NCI-H526 (cell line): ENCODE measurements around the gene CDC42EP4.
"Not testable (repeated sequence)": the region's sequence is repeated elsewhere in the genome, so short reads cannot be mapped to it uniquely, and the experiment has no call there.

ENCODE experiments used
- DNase-seq, 2 experiments: peaks; one replicate each; lab custom pipeline; 2025; lab: John Stamatoyannopoulos, UW

The CDC42EP4 gene

GRCh38 chr17:73279704-73280103 is 32.1 kb downstream of the CDC42EP4 start:
- no peak for DNase-seq

GRCh38 chr17:73278465-73279453 is 33.0 kb downstream of the CDC42EP4 start:
- DNase-seq: no peak

GRCh38 chr17:73278049-73278464 is 33.7 kb downstream of the CDC42EP4 start:
- no peak for DNase-seq

- DNase-seq: no peak
Observed at GRCh38 chr17:73274490-73274889, 37.3 kb downstream of the CDC42EP4 start.

GRCh38 chr17:73272906-73273218 is 38.9 kb downstream of the CDC42EP4 start:
- DNase-seq: peak; percentile 60 to 63

- no peak for DNase-seq
Observed at GRCh38 chr17:73271072-73271471, 40.7 kb downstream of the CDC42EP4 start.

GRCh38 chr17:73269791-73270190 is 42.0 kb downstream of the CDC42EP4 start:
- DNase-seq: no peak

- DNase-seq: no peak
Observed at GRCh38 chr17:73269329-73269615, 42.5 kb downstream of the CDC42EP4 start.

GRCh38 chr17:73268582-73269328 is 43.0 kb downstream of the CDC42EP4 start:
- no peak for DNase-seq

- DNase-seq: no peak
Observed at GRCh38 chr17:73267648-73268537, 43.9 kb downstream of the CDC42EP4 start.

GRCh38 chr17:73266796-73267195 is 45.0 kb downstream of the CDC42EP4 start:
- DNase-seq: no peak

GRCh38 chr17:73265646-73266640 is 45.9 kb downstream of the CDC42EP4 start:
- no peak for DNase-seq

GRCh38 chr17:73264448-73264847 is 47.4 kb downstream of the CDC42EP4 start:
- DNase-seq: not testable (repeated sequence)

GRCh38 chr17:73262676-73263642 is 48.8 kb downstream of the CDC42EP4 start:
- no peak for DNase-seq

GRCh38 chr17:73261952-73262675 is 49.7 kb downstream of the CDC42EP4 start:
- peak; percentile 94 to 97 for DNase-seq

GRCh38 chr17:73261617-73261951 is 50.2 kb downstream of the CDC42EP4 start, which contains the start of gene CPSF4L:
Gene CPSF4L, minus strand, starts transcription at chr17:73261880. Its CDS starts 62 bp downstream, at chr17:73261818.
- DNase-seq: no peak

GRCh38 chr17:73257516-73257915 is 54.3 kb downstream of the CDC42EP4 start:
- no peak for DNase-seq

GRCh38 chr17:73256220-73256619 is 55.6 kb downstream of the CDC42EP4 start:
- no peak for DNase-seq

- DNase-seq: peak in 1 of 2 experiments; percentile 71
Observed at GRCh38 chr17:73255671-73256181, 56.1 kb downstream of the CDC42EP4 start.
